Right lobe of liver (tissue), 6 donors: ENCODE results near the gene SEC63. TPM values are rescaled to one million over a fixed set of nuclear protein-coding genes. Genes with fewer than 3 reads are reported as not detected.

ENCODE experiments used
- ATAC-seq, 4 donors: fragments of 200-7000 bp; cut with Tn5 transposase; one replicate each; pipeline ENCODE4 v1.9.1; 2020; ENCODE audit warnings: mild to moderate bottlenecking in 4 of 4, moderate library complexity in 4 of 4
- DNase-seq, 3 donors: peaks; one replicate each; pipeline ENCODE4 v3.0.0-alpha.2; 2020
- H3K27ac ChIP-seq, 3 donors: fragments of 200-600 bp; one replicate each; pipeline ENCODE4 v1.8.0; 2022
- H3K27me3 ChIP-seq, 2 donors: fragments of 200-600 bp; one replicate each; pipeline ENCODE4 v1.8.0; 2022
- H3K36me3 ChIP-seq, 4 donors: fragments of 200-600 bp; sonication (generic) in 1 of 4; one replicate each; pipeline versions ENCODE4 v1.5.1 to v1.8.0; 2017 to 2022; ENCODE audit warnings: control low read depth in 1 of 4
- H3K4me1 ChIP-seq, 4 donors: fragments of 200-600 bp; sonication (generic) in 1 of 4; one replicate each; pipeline versions ENCODE4 v1.5.1 to v1.8.0; 2017 to 2022; ENCODE audit warnings: control low read depth in 1 of 4
- H3K4me3 ChIP-seq, 3 donors: fragments of 200-600 bp; one replicate each; pipeline ENCODE4 v1.8.0; 2022
- H3K9me3 ChIP-seq, 4 donors: fragments of 200-600 bp; sonication (generic) in 1 of 4; one replicate each; pipeline versions ENCODE4 v1.5.1 to v1.8.0; 2017 to 2022; ENCODE audit warnings: control low read depth in 1 of 4
- CTCF ChIP-seq, 4 donors: fragments of 200-600 bp in 3 of 4; fragments of 450-650 bp in 1 of 4; IDR thresholded peaks; one replicate each; pipeline versions ENCODE4 v1.5.1 to v1.8.0; 2016 to 2022; ENCODE audit warnings: antibody characterized with exemption in 4 of 4, mild to moderate bottlenecking in 2 of 4
- POLR2A ChIP-seq: fragments of 450-650 bp; IDR thresholded peaks from one replicate; pipeline ENCODE4 v1.6.1; 2017; ENCODE audit warnings: antibody characterized with exemption, mild to moderate bottlenecking
- WGBS: methylation state at CpG from one replicate; pipeline ENCODE4 v1.1.6; 2018; ENCODE audit warnings: low coverage, low lambda C conversion rate; ENCODE audit not compliant: insufficient coverage; ENCODE audit errors: missing lambda C conversion rate; 5-methylcytosine and 5-hydroxymethylcytosine counted together
- intact Hi-C, 2 donors: fragments of 100-400 bp; cut with DNase I; formaldehyde crosslinking; loops; one replicate each; pipeline versions ENCODE4 v1.11.2 to v1.14.1; 2022
- total RNA-seq, 6 experiments: library from RNA; depleted of rRNA in 2 of 6; stranded (reverse); fragments of >200 nt in 2 of 6; fragmentation: NEBNext Ultra II Directional in 3 of 6; extraction: Animal tissue kit (Norgen Biotek cat#: 25700) in 3 of 6; gene quantifications; one replicate each; pipeline versions ENCODE4 v1.1.0 to v1.2.4, GENCODE V29; 2016 to 2023
- donor health status: DM: no; HTN: yes; CAD: no.
- donor health status: DM: no; HTN: no; CAD: no.
- donor health status: DM: no; HTN: no; CAD: no.
- donor health status: DM: no; HTN: yes; CAD: no.
- donor health status: DM: no; HTN: yes; CAD: no.

Gene SEC63
- total RNA-seq, 6 experiments from 2014 or later: 22.7 to 81.9 (median 66.8) TPM

- intact Hi-C loops: no loop called here
- no peaks in the 10 kb centered on the region for H3K9me3 ChIP-seq
- H3K27me3 ChIP-seq: no peaks in the 10 kb centered on the region
- H3K4me1 ChIP-seq: peaks cover 0 to 51% (median 23%) of the 10 kb centered on the region in 4 donors
- H3K4me3 ChIP-seq: peak overlapping the region; percentile 6 to 38 (median 30)
- TF ChIP-seq POLR2A (no peak), CTCF (IDR thresholded peaks at IDR 0.05) (no peak)
- no peaks in the 10 kb centered on the region for H3K36me3 ChIP-seq
- 10% methylated on average over 9 of the region's 9 CpGs for WGBS
- peak overlapping the region; percentile 76 to 94 (median 82) for H3K27ac ChIP-seq
- peak in 1 of 3 donors; percentile 63 for DNase-seq
- peak; percentile 34 to 52 (median 38) for ATAC-seq
Observed at GRCh38 chr6:107822176-107823046, 135.6 kb downstream of the SEC63 start.

- no peaks in the 10 kb centered on the region for H3K27me3 ChIP-seq
- H3K9me3 ChIP-seq: no peaks in the 10 kb centered on the region
- peak in 1 of 4 donors; percentile 0 for ATAC-seq
- H3K4me1 ChIP-seq: peaks cover 0 to 57% (median 26%) of the 10 kb centered on the region in 4 donors
- H3K27ac ChIP-seq: peak overlapping the region; percentile 76 to 94 (median 82)
- peak in 1 of 3 donors; percentile 47 for DNase-seq
- H3K36me3 ChIP-seq: no peaks in the 10 kb centered on the region
- H3K4me3 ChIP-seq: no peak overlapping the region
- TF ChIP-seq CTCF (IDR thresholded peaks at IDR 0.05) (no peak), POLR2A (no peak)
- WGBS: 23% methylated on average over 5 of the region's 5 CpGs
- intact Hi-C loops: no loop called here
Observed at GRCh38 chr6:107821591-107821990, 136.4 kb downstream of the SEC63 start.

GRCh38 chr6:107820338-107821261, 137.4 kb downstream of the SEC63 start:
- no peak for TF ChIP-seq CTCF (IDR thresholded peaks at IDR 0.05)
- TF ChIP-seq POLR2A: no peak
- Histone ChIP-seq H3K4me1 (peaks cover 0 to 66% (median 33%) of the 10 kb centered on the region in 4 donors), H3K27me3 (no peaks in the 10 kb centered on the region), H3K9me3 (no peaks in the 10 kb centered on the region), H3K27ac (peak overlapping the region; percentile 76 to 94 (median 82)), H3K4me3 (no peak overlapping the region), H3K36me3 (no peaks in the 10 kb centered on the region)
- ATAC-seq (peak in 3 of 4 donors; percentile 2 to 5 (median 3)), DNase-seq (peak in 2 of 3 donors; percentile 40 to 55)
- 12% methylated on average over 14 of the region's 17 CpGs for WGBS
- intact Hi-C loops: no loop called here

- H3K4me3 ChIP-seq: no peak overlapping the region
- DNase-seq (peak in 1 of 3 donors; percentile 44), ATAC-seq (no peak)
- intact Hi-C loops: no loop called here
- H3K36me3 ChIP-seq: no peaks in the 10 kb centered on the region
- peaks cover 0 to 66% (median 35%) of the 10 kb centered on the region in 4 donors for H3K4me1 ChIP-seq
- H3K27ac ChIP-seq: peak overlapping the region; percentile 20 to 94 (median 82)
- 65% methylated on average over 4 of the region's 5 CpGs for WGBS
- TF ChIP-seq POLR2A: no peak
- TF ChIP-seq CTCF (IDR thresholded peaks at IDR 0.05): no peak
- H3K9me3 ChIP-seq: no peaks in the 10 kb centered on the region
- no peaks in the 10 kb centered on the region for H3K27me3 ChIP-seq
Observed at GRCh38 chr6:107819964-107820337, 138.1 kb downstream of the SEC63 start.
